D721Med (cell line): ENCODE measurements around the gene NPRL2.

ENCODE experiments used
- DNase-seq: peaks from one replicate; pipeline ENCODE4 v3.0.0; 2011; ENCODE audit warnings: low spot score; ENCODE audit not compliant: insufficient read length
- FAIRE-seq: peaks from 2 replicates; lab custom pipeline; 2011; peaks lifted over from hg19 to GRCh38; lab: Jason Lieb, UNC
- CTCF ChIP-seq: IDR thresholded peaks from 2 replicates; pipeline ENCODE4 v1.5.1; 2012; ENCODE audit warnings: mild to moderate bottlenecking, control low read depth; ENCODE audit not compliant: insufficient read depth; ENCODE audit errors: missing control alignments

NPRL2 gene

GRCh38 chr3:50325497-50326181 lies 24.9 kb downstream of the NPRL2 start:
- DNase-seq (no peak), FAIRE-seq (no peak)
- no peak for TF ChIP-seq CTCF

GRCh38 chr3:50325113-50325480 lies 25.5 kb downstream of the NPRL2 start:
- no peak for FAIRE-seq
- TF ChIP-seq CTCF: no peak
- no peak for DNase-seq

- DNase-seq: peak; percentile 77
Observed at GRCh38 chr3:50324351-50325112, 26.0 kb downstream of the NPRL2 start.

GRCh38 chr3:50323614-50324199 lies 26.9 kb downstream of the NPRL2 start:
- DNase-seq: no peak
- no peak for TF ChIP-seq CTCF
- FAIRE-seq: no peak

More at GRCh38 chr3:50324351-50325112, 26.0 kb downstream of the NPRL2 start:
- peak; percentile 68 for TF ChIP-seq CTCF
- FAIRE-seq: no peak

GRCh38 chr3:50323092-50323600 lies 27.4 kb downstream of the NPRL2 start:
- no peak for TF ChIP-seq CTCF
- no peak for FAIRE-seq
- no peak for DNase-seq

GRCh38 chr3:50322386-50323091 lies 28.0 kb downstream of the NPRL2 start, which contains the start of gene HYAL2:
Gene HYAL2 (minus strand): TSS chr3:50322745. CDS start chr3:50320489, 2,256 bp downstream.
- peak; percentile 4 for TF ChIP-seq CTCF
- DNase-seq: no peak
- FAIRE-seq: no peak
